Tibial artery (tissue), 4 donors: Measurements from ENCODE around the gene ABHD15.

Experiments used
- DNase-seq, 2 donors: peaks; one replicate each; pipeline ENCODE4 v3.0.0-alpha.2; 2019
- H3K27ac ChIP-seq, 2 donors: fragments of 200-600 bp; sonication (generic) in 1 of 2; 1 replicate in 1 of 2; 2 replicates in 1 of 2; pipeline ENCODE4 v1.5.1; 2018 to 2019; ENCODE audit warnings: mild to moderate bottlenecking in 1 of 2
- H3K27me3 ChIP-seq, 2 donors: fragments of 200-600 bp; sonication (generic) in 1 of 2; one replicate each; pipeline versions ENCODE4 v1.5.1 to v1.6.0; 2016 to 2019
- H3K36me3 ChIP-seq, 3 donors: fragments of 200-600 bp; sonication (generic) in 2 of 3; one replicate each; pipeline ENCODE4 v1.5.1; 2016 to 2019; ENCODE audit warnings: mild to moderate bottlenecking in 2 of 3
- H3K4me1 ChIP-seq, 4 donors: fragments of 200-600 bp; sonication (generic) in 2 of 4; 1 replicate in 3 of 4; 2 replicates in 1 of 4; pipeline ENCODE4 v1.5.1; 2016 to 2019
- H3K4me3 ChIP-seq, 2 donors: fragments of 200-600 bp; sonication (generic) in 1 of 2; 1 replicate in 1 of 2; 2 replicates in 1 of 2; pipeline ENCODE4 v1.5.1; 2018 to 2019; ENCODE audit warnings: mild to moderate bottlenecking in 2 of 2
- H3K9me3 ChIP-seq, 3 donors: fragments of 200-600 bp; sonication (generic) in 1 of 3; one replicate each; pipeline ENCODE4 v1.5.1; 2016 to 2019
- intact Hi-C: fragments of 100-400 bp; cut with DNase I; formaldehyde crosslinking; loops from one replicate; pipeline ENCODE4 v1.15.0; 2023; ENCODE audit warnings: low total_unique reads
- TF ChIP-seq, protein P1 (sequence below), 2 experiments: fragments of 200-600 bp in 1 of 2; fragments of 450-650 bp in 1 of 2; IDR thresholded peaks; one replicate each; pipeline ENCODE4 v1.5.1; 2017 to 2019; ENCODE audit warnings: antibody characterized with exemption in 2 of 2, mild to moderate bottlenecking in 1 of 2, moderate library complexity in 1 of 2

The ABHD15 gene

DNA sequence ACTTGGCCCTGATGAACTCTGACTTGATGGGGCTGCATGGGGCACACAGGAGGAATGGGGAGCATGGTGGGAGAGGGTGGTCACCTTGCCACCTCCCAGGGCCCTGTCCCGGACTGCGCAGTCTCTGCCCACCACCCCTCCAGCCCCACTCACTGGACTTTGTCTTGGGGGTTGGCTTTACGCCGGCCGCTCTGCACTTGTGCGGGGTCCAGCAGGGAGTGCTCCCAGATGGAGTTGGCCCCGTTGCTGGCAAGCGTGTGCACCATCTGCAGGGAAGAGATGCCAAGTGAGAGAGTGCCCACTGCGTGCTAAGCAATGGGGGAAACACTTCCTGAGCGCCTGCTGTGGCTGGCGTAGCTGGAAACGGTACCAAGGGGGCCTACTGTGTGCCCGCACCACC is 15.9 kb upstream of the ABHD15 start:
- H3K27me3 ChIP-seq, result no peaks in the 10 kb centered on the region
- peaks cover 0 to 40% (median 27%) of the 10 kb centered on the region in 4 donors for H3K4me1 ChIP-seq
- no peak for DNase-seq
- TF ChIP-seq, protein P1, sequence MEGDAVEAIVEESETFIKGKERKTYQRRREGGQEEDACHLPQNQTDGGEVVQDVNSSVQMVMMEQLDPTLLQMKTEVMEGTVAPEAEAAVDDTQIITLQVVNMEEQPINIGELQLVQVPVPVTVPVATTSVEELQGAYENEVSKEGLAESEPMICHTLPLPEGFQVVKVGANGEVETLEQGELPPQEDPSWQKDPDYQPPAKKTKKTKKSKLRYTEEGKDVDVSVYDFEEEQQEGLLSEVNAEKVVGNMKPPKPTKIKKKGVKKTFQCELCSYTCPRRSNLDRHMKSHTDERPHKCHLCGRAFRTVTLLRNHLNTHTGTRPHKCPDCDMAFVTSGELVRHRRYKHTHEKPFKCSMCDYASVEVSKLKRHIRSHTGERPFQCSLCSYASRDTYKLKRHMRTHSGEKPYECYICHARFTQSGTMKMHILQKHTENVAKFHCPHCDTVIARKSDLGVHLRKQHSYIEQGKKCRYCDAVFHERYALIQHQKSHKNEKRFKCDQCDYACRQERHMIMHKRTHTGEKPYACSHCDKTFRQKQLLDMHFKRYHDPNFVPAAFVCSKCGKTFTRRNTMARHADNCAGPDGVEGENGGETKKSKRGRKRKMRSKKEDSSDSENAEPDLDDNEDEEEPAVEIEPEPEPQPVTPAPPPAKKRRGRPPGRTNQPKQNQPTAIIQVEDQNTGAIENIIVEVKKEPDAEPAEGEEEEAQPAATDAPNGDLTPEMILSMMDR (IDR thresholded peaks at IDR 0.05), result no peak
- peaks cover 7 to 52% (median 36%) of the 10 kb centered on the region in 3 donors for H3K36me3 ChIP-seq
- intact Hi-C loops, result no loop called here
- H3K9me3 ChIP-seq, result no peaks in the 10 kb centered on the region
- no peak overlapping the region for H3K27ac ChIP-seq
- H3K4me3 ChIP-seq, result no peak overlapping the region

DNA sequence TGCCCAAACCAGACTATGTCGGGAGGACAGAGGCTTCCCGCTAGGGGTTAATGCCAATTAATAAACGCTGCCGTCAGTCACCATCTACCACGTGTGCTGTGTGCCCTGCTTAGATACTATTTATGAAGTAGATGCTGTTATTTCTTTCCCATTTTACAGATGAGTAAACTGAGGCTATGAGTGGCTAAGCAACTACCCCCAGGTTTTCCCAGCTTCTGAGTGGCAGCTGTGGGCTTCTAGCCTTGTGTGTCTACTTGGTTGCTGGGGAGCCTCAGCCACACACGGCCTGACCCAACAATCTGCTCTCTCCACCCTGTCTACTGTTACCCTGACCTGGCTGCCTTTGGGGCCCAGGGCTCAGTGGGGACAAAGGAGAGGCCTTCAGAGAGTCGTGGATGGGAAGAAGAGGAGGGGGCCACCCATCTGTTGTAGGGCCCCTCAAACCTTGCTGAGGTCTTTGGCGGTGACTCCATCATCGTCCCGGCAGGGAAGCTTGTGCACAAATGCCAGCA is 15.5 kb upstream of the ABHD15 start:
- Histone ChIP-seq H3K9me3 (no peaks in the 10 kb centered on the region), H3K4me3 (no peak overlapping the region), H3K27ac (no peak overlapping the region), H3K36me3 (peaks cover 7 to 57% (median 41%) of the 10 kb centered on the region in 3 donors), H3K27me3 (no peaks in the 10 kb centered on the region), H3K4me1 (peaks cover 0 to 40% (median 23%) of the 10 kb centered on the region in 4 donors)
- TF ChIP-seq, protein P1 (IDR thresholded peaks at IDR 0.05), result no peak
- DNase-seq, result no peak
- intact Hi-C loops, result no loop called here

DNA sequence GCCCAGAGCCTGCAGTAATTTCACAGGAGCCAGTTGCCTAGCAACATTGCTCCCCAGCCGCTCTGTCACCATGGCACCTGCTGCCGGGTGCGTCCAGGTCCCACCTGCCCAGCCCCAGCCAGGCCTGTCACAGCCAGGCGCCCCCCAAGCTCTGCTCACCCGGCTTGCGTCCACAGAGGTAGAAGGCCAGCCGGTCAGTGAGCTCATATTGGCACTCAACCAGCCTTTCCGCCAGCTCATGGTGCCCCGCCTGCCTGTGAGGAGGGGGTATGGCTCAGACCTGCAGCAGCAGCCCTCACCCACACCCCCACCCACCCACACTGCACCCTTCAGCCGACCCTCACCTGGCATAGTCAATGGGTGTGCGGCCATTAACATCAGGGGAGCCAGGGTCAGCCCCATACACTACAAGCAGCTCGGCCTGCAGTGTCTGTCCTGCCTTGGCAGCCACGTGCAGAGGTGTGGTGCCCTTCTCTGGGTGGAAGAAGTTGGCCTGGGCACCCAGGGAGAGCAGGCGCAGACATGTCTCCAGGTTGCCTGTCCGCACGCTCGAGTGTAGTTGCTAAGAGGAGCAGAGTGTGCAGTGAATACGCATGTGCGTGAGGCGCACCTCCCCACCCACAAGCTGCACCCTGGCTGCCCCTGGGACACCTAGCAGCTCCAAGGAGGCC is 14.9 kb upstream of the ABHD15 start:
- TF ChIP-seq, protein P1 (IDR thresholded peaks at IDR 0.05), result no peak
- Histone ChIP-seq H3K36me3 (peaks cover 8 to 63% (median 47%) of the 10 kb centered on the region in 3 donors), H3K9me3 (no peaks in the 10 kb centered on the region), H3K27ac (no peak overlapping the region), H3K4me3 (no peak overlapping the region), H3K4me1 (peaks cover 0 to 36% (median 17%) of the 10 kb centered on the region in 4 donors), H3K27me3 (no peaks in the 10 kb centered on the region)
- DNase-seq, result no peak
- intact Hi-C loops, result no loop called here

GRCh38 chr17:29579866-29580771 is 13.3 kb upstream of the ABHD15 start:
- Histone ChIP-seq H3K4me1 (peaks cover 0 to 29% (median 9%) of the 10 kb centered on the region in 4 donors), H3K9me3 (no peaks in the 10 kb centered on the region), H3K4me3 (no peak overlapping the region), H3K36me3 (peaks cover 21 to 79% (median 63%) of the 10 kb centered on the region in 3 donors), H3K27me3 (no peaks in the 10 kb centered on the region), H3K27ac (no peak overlapping the region)
- DNase-seq, result peak; percentile 89 to 90
- intact Hi-C loops, result loop anchor here (5.0 kb wide), 2 partner anchors 32 to 202 kb away; no protein-coding TSS in a partner anchor
- TF ChIP-seq, protein P1 (IDR thresholded peaks at IDR 0.05), result peak; percentile 91 to 92

GRCh38 chr17:29578626-29579485 is 12.0 kb upstream of the ABHD15 start:
- no peak for DNase-seq
- Histone ChIP-seq H3K9me3 (no peaks in the 10 kb centered on the region), H3K4me1 (peaks cover 0 to 18% (median 2%) of the 10 kb centered on the region in 4 donors), H3K36me3 (peaks cover 30 to 91% (median 73%) of the 10 kb centered on the region in 3 donors), H3K27ac (no peak overlapping the region), H3K27me3 (no peaks in the 10 kb centered on the region), H3K4me3 (no peak overlapping the region)
- intact Hi-C loops, result loop anchor here (5.0 kb wide), 2 partner anchors 33 to 203 kb away; no protein-coding TSS in a partner anchor
- TF ChIP-seq, protein P1 (IDR thresholded peaks at IDR 0.05), result no peak
